Osteoblast (primary cell): ENCODE results near the gene ZNF775. TPM values are rescaled to one million over a fixed set of nuclear protein-coding genes. Genes with fewer than 3 reads are reported as not detected.

Experiments
- DNase-seq: peaks from one replicate; pipeline ENCODE4 v3.0.0; 2011; ENCODE audit warnings: low spot score, mixed read lengths; ENCODE audit not compliant: insufficient read length; ENCODE audit errors: missing footprints
- H2AFZ ChIP-seq: 2 replicates; pipeline ENCODE4 v1.6.0; 2011; ENCODE audit warnings: mild to moderate bottlenecking, low read length
- H3K27ac ChIP-seq: 2 replicates; pipeline ENCODE4 v1.5.1; 2011; ENCODE audit warnings: mild to moderate bottlenecking, low read depth, low read length, moderate library complexity
- H3K27me3 ChIP-seq: 2 replicates; pipeline ENCODE4 v1.6.0; 2012; ENCODE audit warnings: mild to moderate bottlenecking, control low read depth, inconsistent platforms, low read length, moderate library complexity; ENCODE audit not compliant: insufficient read depth
- H3K36me3 ChIP-seq: 2 replicates; pipeline ENCODE4 v1.5.1; 2011; ENCODE audit warnings: mild to moderate bottlenecking, low read length, control low read depth, moderate library complexity; ENCODE audit not compliant: insufficient read depth
- H3K4me1 ChIP-seq: 2 replicates; pipeline ENCODE4 v1.5.1; 2011; ENCODE audit warnings: mild to moderate bottlenecking, low read length, control low read depth, moderate library complexity; ENCODE audit not compliant: insufficient read depth
- H3K4me2 ChIP-seq: 2 replicates; pipeline ENCODE4 v1.6.0; 2011; ENCODE audit warnings: mild to moderate bottlenecking, low read length; ENCODE audit not compliant: insufficient read depth
- H3K4me3 ChIP-seq: fragments of 200-600 bp; sonication (generic); 3 replicates; pipeline ENCODE4 v1.5.1; 2012; ENCODE audit warnings: mild to moderate bottlenecking, low read length, inconsistent platforms; ENCODE audit not compliant: insufficient read depth
- H3K79me2 ChIP-seq: 2 replicates; pipeline ENCODE4 v1.6.0; 2012; ENCODE audit warnings: mild to moderate bottlenecking, low read length, control low read depth, inconsistent platforms; ENCODE audit not compliant: insufficient read depth
- H3K9me3 ChIP-seq: 2 replicates; pipeline ENCODE4 v1.5.1; 2011; ENCODE audit warnings: low read depth, low read length, control low read depth
- H4K20me1 ChIP-seq: 2 replicates; pipeline ENCODE4 v1.6.0; 2012; ENCODE audit warnings: mild to moderate bottlenecking, low read length, control low read depth; ENCODE audit not compliant: insufficient read depth
- total RNA-seq: library from RNA; depleted of rRNA; stranded (reverse); fragments of >200 nt; gene quantifications from 2 replicates; pipeline ENCODE4 v1.2.3, GENCODE V29; 2012
- TF ChIP-seq, protein P1 (sequence below): IDR thresholded peaks from 2 replicates; pipeline ENCODE4 v1.5.1; 2011; ENCODE audit warnings: mild to moderate bottlenecking, low read depth, low read length, moderate library complexity; ENCODE audit errors: extremely low read depth

The ZNF775 gene
- total RNA-seq, 1 donor = 6.2 TPM

DNA sequence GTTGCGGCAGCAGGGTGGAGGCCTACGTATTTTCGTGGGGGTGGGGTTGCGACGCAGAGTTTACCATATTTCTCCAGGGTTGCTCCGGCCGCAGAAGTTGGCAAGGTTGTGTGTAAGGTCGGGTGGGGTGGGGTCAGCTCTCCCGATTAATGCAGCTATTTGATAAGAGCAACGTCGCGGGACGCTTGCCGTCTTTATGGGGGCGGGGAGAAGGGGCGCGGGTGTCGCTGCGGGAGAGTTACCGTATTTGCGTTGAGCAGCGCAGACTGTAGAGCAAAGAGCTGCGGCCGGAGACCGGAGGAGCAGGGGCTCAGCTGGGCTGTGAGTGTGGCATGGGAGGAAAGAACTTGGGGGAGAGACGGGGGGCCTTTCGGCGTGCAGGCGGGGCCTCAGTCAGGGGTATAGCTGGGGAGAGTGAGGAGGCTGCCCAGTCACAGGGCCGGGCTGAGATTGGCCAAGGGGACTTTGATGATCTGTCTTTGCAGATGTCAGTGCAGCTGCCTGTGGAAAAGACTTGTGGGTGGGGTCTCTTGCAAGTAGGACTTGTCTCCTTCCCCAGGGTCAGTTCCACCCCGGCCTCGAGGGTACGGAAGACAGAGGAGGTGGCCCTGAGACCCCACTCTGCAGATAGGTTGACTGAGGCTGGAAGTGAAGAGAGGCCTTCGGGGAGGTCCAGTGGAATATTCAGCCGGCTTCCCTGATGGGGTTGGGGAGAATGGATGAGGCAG is 26.6 kb downstream of the ZNF775 start:
- Histone ChIP-seq H3K36me3 (no peaks in the 10 kb centered on the region), H3K27ac (no peak overlapping the region), H3K4me2 (peak overlapping the region; percentile 67), H3K9me3 (no peaks in the 10 kb centered on the region), H4K20me1 (no peaks in the 10 kb centered on the region), H3K4me3 (peak overlapping the region; percentile 86), H3K79me2 (no peaks in the 10 kb centered on the region), H2AFZ (peak overlapping the region; percentile 92), H3K4me1 (peaks cover 17% of the 10 kb centered on the region), H3K27me3 (no peaks in the 10 kb centered on the region)
- peak; percentile 94 for DNase-seq
- TF ChIP-seq, protein P1, sequence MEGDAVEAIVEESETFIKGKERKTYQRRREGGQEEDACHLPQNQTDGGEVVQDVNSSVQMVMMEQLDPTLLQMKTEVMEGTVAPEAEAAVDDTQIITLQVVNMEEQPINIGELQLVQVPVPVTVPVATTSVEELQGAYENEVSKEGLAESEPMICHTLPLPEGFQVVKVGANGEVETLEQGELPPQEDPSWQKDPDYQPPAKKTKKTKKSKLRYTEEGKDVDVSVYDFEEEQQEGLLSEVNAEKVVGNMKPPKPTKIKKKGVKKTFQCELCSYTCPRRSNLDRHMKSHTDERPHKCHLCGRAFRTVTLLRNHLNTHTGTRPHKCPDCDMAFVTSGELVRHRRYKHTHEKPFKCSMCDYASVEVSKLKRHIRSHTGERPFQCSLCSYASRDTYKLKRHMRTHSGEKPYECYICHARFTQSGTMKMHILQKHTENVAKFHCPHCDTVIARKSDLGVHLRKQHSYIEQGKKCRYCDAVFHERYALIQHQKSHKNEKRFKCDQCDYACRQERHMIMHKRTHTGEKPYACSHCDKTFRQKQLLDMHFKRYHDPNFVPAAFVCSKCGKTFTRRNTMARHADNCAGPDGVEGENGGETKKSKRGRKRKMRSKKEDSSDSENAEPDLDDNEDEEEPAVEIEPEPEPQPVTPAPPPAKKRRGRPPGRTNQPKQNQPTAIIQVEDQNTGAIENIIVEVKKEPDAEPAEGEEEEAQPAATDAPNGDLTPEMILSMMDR = no peak

DNA sequence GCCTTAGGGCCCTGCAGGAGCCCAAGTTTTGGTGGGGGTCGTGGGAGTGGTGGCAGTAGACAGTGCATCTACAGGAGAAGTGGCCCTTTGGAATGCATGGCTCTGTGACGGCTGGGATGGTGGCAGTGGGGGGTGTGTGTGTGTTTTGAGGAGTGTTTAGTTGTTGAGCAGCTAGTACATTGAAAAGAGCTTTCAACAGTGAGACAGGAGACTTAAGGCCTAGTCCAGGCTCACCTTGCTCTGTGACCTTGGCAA is 27.1 kb downstream of the ZNF775 start:
- no peaks in the 10 kb centered on the region for H3K36me3 ChIP-seq
- no peak overlapping the region for H2AFZ ChIP-seq
- peaks cover 17% of the 10 kb centered on the region for H3K4me1 ChIP-seq
- H3K27me3 ChIP-seq = no peaks in the 10 kb centered on the region
- H3K4me2 ChIP-seq = peak overlapping the region; percentile 67
- H4K20me1 ChIP-seq = no peaks in the 10 kb centered on the region
- H3K79me2 ChIP-seq = no peaks in the 10 kb centered on the region
- no peaks in the 10 kb centered on the region for H3K9me3 ChIP-seq
- H3K4me3 ChIP-seq = peak overlapping the region; percentile 86
- no peak for DNase-seq
- TF ChIP-seq, protein P1 = no peak
- H3K27ac ChIP-seq = no peak overlapping the region

DNA sequence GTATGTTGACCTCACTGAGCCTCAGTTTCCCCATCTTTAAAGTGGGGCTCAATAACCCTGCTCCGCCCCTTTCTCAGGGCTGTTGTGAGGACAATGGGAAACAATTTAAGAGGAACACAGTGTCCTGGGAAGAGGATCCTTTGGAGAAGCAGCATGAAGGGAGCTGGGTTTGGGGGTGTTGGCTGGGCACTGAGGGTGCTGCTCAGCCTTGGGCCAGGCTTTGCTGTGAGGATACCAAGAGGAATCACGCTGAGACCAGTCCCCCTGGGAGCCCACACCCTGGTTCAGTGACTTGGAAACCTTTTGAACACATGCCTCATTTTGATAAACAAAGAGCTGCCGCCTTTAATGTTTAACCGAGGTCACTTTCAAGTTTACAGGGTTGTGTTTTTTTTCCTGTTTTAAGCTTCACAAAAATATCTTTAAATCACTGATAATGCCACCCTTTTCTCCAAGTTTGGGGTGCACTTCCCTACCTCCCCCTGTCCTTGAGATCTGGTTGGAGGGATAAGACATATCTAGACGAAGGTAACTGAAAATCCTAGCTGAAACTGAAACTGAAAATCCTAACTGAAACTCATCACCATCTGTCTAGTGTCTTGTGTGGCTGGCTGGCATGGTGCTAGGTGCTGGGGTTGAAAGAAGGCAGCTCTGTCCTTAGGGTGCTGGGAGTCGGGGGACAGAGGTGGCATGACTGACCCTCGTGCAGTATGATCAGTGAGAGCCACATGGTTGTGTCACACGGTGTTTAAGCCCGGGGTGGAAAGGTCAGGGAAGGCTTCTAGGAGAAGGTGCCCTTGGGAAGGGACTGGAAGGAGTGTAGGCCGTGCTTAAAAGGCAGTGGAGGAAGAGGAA is 27.7 kb downstream of the ZNF775 start:
- no peaks in the 10 kb centered on the region for H4K20me1 ChIP-seq

More for the DNA sequence above, 27.7 kb downstream of the ZNF775 start:
- Histone ChIP-seq H3K36me3 (no peaks in the 10 kb centered on the region), H3K4me3 (no peak overlapping the region), H2AFZ (no peak overlapping the region), H3K27ac (no peak overlapping the region), H3K27me3 (no peaks in the 10 kb centered on the region), H3K9me3 (no peaks in the 10 kb centered on the region), H3K79me2 (no peaks in the 10 kb centered on the region), H3K4me1 (peaks cover 17% of the 10 kb centered on the region), H3K4me2 (peak overlapping the region; percentile 67)
- DNase-seq = peak; percentile 82
- TF ChIP-seq, protein P1 = no peak
